Neural cell (in vitro differentiated cells): Measurements from ENCODE around the gene PHF23. TPM values are rescaled to one million over a fixed set of nuclear protein-coding genes. Genes with fewer than 3 reads are reported as not detected.

ENCODE experiments used
- H2AFZ ChIP-seq: fragments of 200-600, 300-800 bp; sonication (generic), shearing (Covaris generic); 2 replicates; pipeline ENCODE4 v1.6.0; 2014; ENCODE audit warnings: low read depth, mild to moderate bottlenecking, antibody characterized with exemption, low read length, moderate library complexity
- H3F3A ChIP-seq: fragments of 200-600 bp; shearing (Covaris generic); 2 replicates; pipeline ENCODE4 v1.6.1; 2016; ENCODE audit warnings: mild to moderate bottlenecking, moderate library complexity, mixed read lengths, antibody characterized with exemption, low read length; ENCODE audit not compliant: insufficient read depth, poor library complexity, severe bottlenecking
- H3K27ac ChIP-seq: fragments of 200-600, 300-800 bp; sonication (generic), shearing (Covaris generic); 2 replicates; pipeline ENCODE4 v1.5.1; 2014; ENCODE audit warnings: mild to moderate bottlenecking, low read length, moderate library complexity
- H3K27me3 ChIP-seq: fragments of 300-800, 200-600 bp; sonication (generic), shearing (Covaris generic); 2 replicates; pipeline ENCODE4 v1.6.0; 2014; ENCODE audit warnings: mild to moderate bottlenecking, low read depth, low read length, moderate library complexity; ENCODE audit not compliant: insufficient read depth
- H3K36me3 ChIP-seq: fragments of 300-800, 200-600 bp; sonication (generic), shearing (Covaris generic); 2 replicates; pipeline ENCODE4 v1.5.1; 2014; ENCODE audit warnings: mild to moderate bottlenecking, antibody characterized with exemption, low read length, moderate library complexity; ENCODE audit not compliant: insufficient read depth
- H3K4me2 ChIP-seq: fragments of 300-800, 200-600 bp; sonication (generic), shearing (Covaris generic); 2 replicates; pipeline ENCODE4 v1.6.0; 2014; ENCODE audit warnings: mild to moderate bottlenecking, low read length
- H3K4me3 ChIP-seq: fragments of 300-800, 200-600 bp; sonication (generic), shearing (Covaris generic); 2 replicates; pipeline ENCODE4 v1.5.1; 2014; ENCODE audit warnings: mild to moderate bottlenecking, low read length, moderate library complexity
- H3K79me2 ChIP-seq: fragments of 200-600 bp; shearing (Covaris generic); replicated peaks from 2 replicates; pipeline ENCODE4 v1.6.0; 2014; ENCODE audit warnings: mild to moderate bottlenecking, low read length, moderate library complexity; ENCODE audit not compliant: insufficient read depth
- H3K9ac ChIP-seq: fragments of 300-800, 200-600 bp; sonication (generic), shearing (Covaris generic); 2 replicates; pipeline ENCODE4 v1.6.1; 2016; ENCODE audit warnings: mild to moderate bottlenecking, low read length, mixed read lengths
- H3K9me2 ChIP-seq: fragments of 200-600 bp; shearing (Covaris generic); 2 replicates; pipeline ENCODE4 v1.6.1; 2016; ENCODE audit warnings: mild to moderate bottlenecking, low read length, mixed read lengths; ENCODE audit not compliant: insufficient read depth
- H3K9me3 ChIP-seq: fragments of 200-600, 300-800 bp; sonication (generic), shearing (Covaris generic); 2 replicates; pipeline ENCODE4 v1.6.1; 2016; ENCODE audit warnings: mild to moderate bottlenecking, mixed run types, low read length, moderate library complexity, mixed read lengths
- H4K20me1 ChIP-seq: fragments of 200-600 bp; shearing (Covaris generic); 2 replicates; pipeline ENCODE4 v1.6.1; 2016; ENCODE audit warnings: mild to moderate bottlenecking, mixed run types; ENCODE audit not compliant: insufficient read depth
- EP300 ChIP-seq: fragments of 450-650 bp; conservative IDR thresholded peaks from 2 replicates; pipeline ENCODE4 v1.6.1; 2014; ENCODE audit warnings: antibody characterized with exemption, mild to moderate bottlenecking, moderate library complexity; ENCODE audit not compliant: poor library complexity, severe bottlenecking
- EZH2 ChIP-seq: fragments of 200-600, 300-800 bp; shearing (Covaris generic), sonication (generic); IDR thresholded peaks from 2 replicates; pipeline ENCODE4 v1.6.1; 2014; ENCODE audit warnings: antibody characterized with exemption, low read length, borderline replicate concordance, mild to moderate bottlenecking; ENCODE audit not compliant: insufficient read depth, poor library complexity, severe bottlenecking
- MXI1 ChIP-seq: fragments of 450-650 bp; conservative IDR thresholded peaks from 2 replicates; pipeline ENCODE4 v1.6.1; 2014; ENCODE audit warnings: antibody characterized with exemption, mild to moderate bottlenecking; ENCODE audit not compliant: poor library complexity, severe bottlenecking
- POLR2AphosphoS5 ChIP-seq: IDR thresholded peaks from 2 replicates; pipeline ENCODE4 v1.6.1; 2012
- RAD21 ChIP-seq: fragments of 450-650 bp; conservative IDR thresholded peaks from 2 replicates; pipeline ENCODE4 v1.6.1; 2014; ENCODE audit warnings: antibody characterized with exemption, mild to moderate bottlenecking, moderate library complexity
- SMC3 ChIP-seq: fragments of 450-650 bp; conservative IDR thresholded peaks from 2 replicates; pipeline ENCODE4 v1.6.1; 2014; ENCODE audit warnings: antibody characterized with exemption, mild to moderate bottlenecking, moderate library complexity; ENCODE audit not compliant: poor library complexity
- TAF1 ChIP-seq: IDR thresholded peaks from 2 replicates; pipeline ENCODE4 v1.6.1; 2012; ENCODE audit warnings: low read depth
- polyA plus RNA-seq: library from polyadenylated mRNA; depleted of rRNA; stranded (reverse); fragments of >200 nt; gene quantifications from 2 replicates; pipeline ENCODE4 v1.2.3, GENCODE V29; 2014
- TF ChIP-seq, protein P1 (sequence below): fragments of 450-650 bp; IDR thresholded peaks from 2 replicates; pipeline ENCODE4 v1.5.1; 2014; ENCODE audit warnings: antibody characterized with exemption, mild to moderate bottlenecking, moderate library complexity; ENCODE audit not compliant: poor library complexity, severe bottlenecking
- TF ChIP-seq, protein P2 (sequence below): IDR thresholded peaks from 2 replicates; pipeline ENCODE4 v1.6.1; 2012; ENCODE audit warnings: borderline replicate concordance

Gene PHF23
- polyA plus RNA-seq, 1 donor from 2014 or later: 55.7 TPM

DNA sequence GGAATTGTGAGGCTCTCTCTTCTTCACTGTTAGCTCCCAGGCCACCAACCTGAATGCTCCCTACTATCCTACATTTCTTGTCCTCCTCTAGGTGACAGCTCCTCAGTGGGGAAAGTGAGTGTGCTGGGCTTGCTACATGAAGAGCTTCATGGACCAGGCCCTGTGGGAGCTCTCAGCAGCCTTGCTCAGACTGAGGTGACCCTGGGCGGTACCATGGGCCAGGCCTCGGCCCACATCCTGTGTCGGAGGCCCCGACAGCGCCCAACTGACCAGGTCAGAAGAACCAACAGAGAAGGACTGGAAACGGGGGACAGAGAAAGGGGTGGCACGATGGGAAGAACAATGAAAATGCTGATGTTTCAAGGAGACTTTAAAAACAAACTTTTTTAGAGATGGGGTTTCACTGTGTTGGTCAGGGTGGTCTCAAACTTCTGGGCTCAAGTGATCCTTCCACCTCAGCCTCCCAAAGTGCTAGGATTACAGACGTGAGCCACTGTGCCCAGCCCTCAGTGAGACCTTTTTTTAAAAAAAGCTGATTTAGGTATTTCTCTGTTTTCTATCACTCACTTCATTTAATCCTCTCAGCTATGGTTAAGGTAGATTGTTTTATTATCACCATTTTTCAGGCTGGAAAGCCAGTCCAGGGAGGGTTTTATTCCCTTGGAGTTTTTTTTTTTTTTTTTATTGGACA, 17.7 kb upstream of the PHF23 start:
- Histone ChIP-seq H3K36me3 (peaks cover 4% of the 10 kb centered on the region), H3F3A (no peaks in the 10 kb centered on the region), H2AFZ (no peak overlapping the region), H4K20me1 (no peaks in the 10 kb centered on the region), H3K9me3 (no peaks in the 10 kb centered on the region), H3K27ac (no peak overlapping the region), H3K79me2 (peaks cover 12% of the 10 kb centered on the region), H3K27me3 (peaks cover 30% of the 10 kb centered on the region), H3K9ac (no peak overlapping the region), H3K9me2 (no peaks in the 10 kb centered on the region), H3K4me3 (no peak overlapping the region), H3K4me2 (no peak overlapping the region)
- TF ChIP-seq EP300 (no peak), RAD21 (no peak), MXI1 (no peak), SMC3 (no peak), TAF1 (no peak), POLR2AphosphoS5 (no peak), EZH2 (no peak)
- TF ChIP-seq, protein P1, sequence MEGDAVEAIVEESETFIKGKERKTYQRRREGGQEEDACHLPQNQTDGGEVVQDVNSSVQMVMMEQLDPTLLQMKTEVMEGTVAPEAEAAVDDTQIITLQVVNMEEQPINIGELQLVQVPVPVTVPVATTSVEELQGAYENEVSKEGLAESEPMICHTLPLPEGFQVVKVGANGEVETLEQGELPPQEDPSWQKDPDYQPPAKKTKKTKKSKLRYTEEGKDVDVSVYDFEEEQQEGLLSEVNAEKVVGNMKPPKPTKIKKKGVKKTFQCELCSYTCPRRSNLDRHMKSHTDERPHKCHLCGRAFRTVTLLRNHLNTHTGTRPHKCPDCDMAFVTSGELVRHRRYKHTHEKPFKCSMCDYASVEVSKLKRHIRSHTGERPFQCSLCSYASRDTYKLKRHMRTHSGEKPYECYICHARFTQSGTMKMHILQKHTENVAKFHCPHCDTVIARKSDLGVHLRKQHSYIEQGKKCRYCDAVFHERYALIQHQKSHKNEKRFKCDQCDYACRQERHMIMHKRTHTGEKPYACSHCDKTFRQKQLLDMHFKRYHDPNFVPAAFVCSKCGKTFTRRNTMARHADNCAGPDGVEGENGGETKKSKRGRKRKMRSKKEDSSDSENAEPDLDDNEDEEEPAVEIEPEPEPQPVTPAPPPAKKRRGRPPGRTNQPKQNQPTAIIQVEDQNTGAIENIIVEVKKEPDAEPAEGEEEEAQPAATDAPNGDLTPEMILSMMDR: no peak

DNA sequence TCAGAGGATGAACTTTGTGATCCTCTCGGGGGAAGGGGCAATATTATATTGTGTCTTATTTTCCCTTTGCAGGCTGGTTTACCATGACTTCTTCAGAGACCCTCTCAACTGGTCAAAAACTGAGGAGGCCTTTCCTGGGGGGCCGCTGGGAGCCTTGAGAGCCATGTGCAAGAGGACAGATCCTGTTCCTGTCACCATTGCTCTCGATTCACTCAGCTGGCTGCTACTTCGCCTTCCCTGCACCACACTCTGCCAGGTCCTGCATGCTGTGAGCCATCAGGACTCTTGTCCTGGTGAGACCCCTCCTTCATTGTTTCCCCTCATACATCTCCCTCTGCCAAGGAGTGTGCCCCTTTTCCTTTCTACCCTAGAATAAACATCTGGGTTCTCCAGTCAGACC, 15.3 kb upstream of the PHF23 start:
- H3K79me2 ChIP-seq: peaks cover 30% of the 10 kb centered on the region
- H2AFZ ChIP-seq: no peak overlapping the region
- peaks cover 4% of the 10 kb centered on the region for H3K36me3 ChIP-seq
- H3K4me3 ChIP-seq: no peak overlapping the region
- no peaks in the 10 kb centered on the region for H4K20me1 ChIP-seq
- no peaks in the 10 kb centered on the region for H3F3A ChIP-seq
- TF ChIP-seq MXI1 (no peak), SMC3 (no peak), EZH2 (no peak), TAF1 (no peak), EP300 (no peak), RAD21 (no peak), POLR2AphosphoS5 (no peak)
- TF ChIP-seq, protein P1: no peak
- TF ChIP-seq, protein P2, sequence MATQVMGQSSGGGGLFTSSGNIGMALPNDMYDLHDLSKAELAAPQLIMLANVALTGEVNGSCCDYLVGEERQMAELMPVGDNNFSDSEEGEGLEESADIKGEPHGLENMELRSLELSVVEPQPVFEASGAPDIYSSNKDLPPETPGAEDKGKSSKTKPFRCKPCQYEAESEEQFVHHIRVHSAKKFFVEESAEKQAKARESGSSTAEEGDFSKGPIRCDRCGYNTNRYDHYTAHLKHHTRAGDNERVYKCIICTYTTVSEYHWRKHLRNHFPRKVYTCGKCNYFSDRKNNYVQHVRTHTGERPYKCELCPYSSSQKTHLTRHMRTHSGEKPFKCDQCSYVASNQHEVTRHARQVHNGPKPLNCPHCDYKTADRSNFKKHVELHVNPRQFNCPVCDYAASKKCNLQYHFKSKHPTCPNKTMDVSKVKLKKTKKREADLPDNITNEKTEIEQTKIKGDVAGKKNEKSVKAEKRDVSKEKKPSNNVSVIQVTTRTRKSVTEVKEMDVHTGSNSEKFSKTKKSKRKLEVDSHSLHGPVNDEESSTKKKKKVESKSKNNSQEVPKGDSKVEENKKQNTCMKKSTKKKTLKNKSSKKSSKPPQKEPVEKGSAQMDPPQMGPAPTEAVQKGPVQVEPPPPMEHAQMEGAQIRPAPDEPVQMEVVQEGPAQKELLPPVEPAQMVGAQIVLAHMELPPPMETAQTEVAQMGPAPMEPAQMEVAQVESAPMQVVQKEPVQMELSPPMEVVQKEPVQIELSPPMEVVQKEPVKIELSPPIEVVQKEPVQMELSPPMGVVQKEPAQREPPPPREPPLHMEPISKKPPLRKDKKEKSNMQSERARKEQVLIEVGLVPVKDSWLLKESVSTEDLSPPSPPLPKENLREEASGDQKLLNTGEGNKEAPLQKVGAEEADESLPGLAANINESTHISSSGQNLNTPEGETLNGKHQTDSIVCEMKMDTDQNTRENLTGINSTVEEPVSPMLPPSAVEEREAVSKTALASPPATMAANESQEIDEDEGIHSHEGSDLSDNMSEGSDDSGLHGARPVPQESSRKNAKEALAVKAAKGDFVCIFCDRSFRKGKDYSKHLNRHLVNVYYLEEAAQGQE: no peak
- H3K9me3 ChIP-seq: no peaks in the 10 kb centered on the region
- peaks cover 6% of the 10 kb centered on the region for H3K27me3 ChIP-seq
- no peak overlapping the region for H3K4me2 ChIP-seq
- H3K9ac ChIP-seq: no peak overlapping the region
- H3K27ac ChIP-seq: no peak overlapping the region
- no peaks in the 10 kb centered on the region for H3K9me2 ChIP-seq
